Measurements from ENCODE around the gene TBC1D10B.
"Not testable (repeated sequence)": the region's sequence is repeated elsewhere in the genome, so short reads cannot be mapped to it uniquely, and the experiment has no call there.

Gene TBC1D10B

DNA sequence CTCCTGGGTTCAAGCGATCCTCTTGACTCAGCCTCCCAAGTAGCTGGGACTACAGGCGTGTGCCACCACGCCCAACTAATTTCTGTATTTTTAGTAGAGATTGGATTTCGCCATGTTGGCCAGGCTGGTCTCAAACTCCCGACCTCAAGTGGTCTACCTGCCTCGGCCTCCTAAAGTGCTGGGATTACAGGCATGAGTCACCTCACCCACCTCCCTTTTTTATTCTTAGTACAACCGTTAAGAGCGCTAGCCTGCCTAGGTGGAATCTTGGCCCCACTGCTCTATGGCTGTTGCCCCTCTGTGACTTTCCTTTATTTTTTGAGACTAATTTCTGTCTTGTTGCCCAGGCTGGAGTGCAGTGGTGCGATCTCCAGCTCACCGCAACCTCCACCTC is 32.3 kb downstream of the TBC1D10B start:
- not testable (repeated sequence) for DNase-seq

DNA sequence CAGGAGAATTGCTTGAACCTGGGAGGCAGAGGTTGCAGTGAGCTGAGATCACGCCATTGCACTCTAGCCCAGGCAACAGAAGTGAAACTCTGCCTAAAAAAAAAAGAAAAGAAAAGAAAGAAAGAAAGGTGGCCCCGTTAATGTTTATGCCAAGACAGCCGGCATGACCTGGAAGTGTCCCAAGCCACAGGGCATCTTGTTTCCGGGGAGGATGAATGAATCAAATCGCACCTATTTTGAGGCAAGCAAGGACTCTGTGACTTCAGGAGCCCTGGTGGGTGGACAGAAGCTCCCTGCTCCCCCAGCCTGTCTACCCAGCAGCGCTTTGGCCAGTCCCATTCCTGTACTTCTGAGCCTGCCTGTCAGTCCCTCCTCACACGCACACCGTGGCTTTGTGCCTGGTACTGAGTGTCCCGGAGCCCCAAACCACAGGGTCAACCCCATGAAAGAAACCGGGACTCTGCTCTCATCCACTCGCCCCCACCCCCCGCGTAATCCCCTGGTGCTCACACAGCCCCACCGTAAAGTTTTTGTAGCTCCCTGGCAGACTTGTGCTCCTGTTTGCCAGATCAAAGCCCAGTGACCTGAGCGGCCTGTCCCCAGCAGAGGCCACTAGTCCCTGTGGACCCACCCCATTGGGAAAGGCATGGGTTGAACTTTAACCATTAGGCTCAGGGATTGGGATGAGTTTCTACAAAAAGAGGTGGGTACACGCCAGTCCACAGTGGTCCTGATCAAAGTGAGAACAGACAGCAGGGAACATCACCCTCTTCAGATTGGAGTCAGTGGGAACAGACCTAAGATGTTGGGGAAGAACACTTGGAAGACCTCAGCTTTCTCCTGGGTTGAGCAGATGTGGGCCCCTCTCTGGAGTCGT is 34.5 kb downstream of the TBC1D10B start:
- peak in 4 of 56 donors; percentile 19 to 46 (median 33) for DNase-seq

DNA sequence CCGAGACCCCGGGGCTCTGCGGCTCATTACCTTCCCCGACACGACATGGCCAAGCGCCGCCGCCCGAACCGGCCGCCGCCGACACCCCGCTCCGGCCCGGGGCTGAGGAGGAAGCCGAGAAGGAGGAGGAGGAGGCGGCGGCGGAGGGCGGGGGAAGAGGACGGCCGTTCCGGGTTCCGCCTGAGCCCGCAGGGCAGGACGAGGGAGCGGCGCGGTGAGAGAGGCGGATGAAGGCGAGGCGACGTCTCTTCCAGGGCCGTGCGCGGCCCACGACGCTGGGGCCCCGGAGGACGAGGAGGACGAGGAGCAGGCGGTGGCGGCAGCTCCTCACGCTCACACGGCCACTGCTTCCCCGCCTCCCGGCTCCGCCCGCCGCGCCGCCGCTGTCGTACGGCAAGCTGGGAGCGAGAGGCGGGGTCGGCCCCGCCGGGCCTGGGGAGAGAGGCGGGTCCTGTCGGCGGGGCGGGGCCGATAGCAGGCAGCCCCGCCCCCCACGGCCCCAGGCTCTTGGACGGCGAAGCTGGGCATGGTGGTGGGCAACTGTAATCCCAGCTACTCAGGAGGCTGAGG is 35.2 kb downstream of the TBC1D10B start:
- peak in 49 of 56 donors; percentile 24 to 90 (median 67) for DNase-seq

DNA sequence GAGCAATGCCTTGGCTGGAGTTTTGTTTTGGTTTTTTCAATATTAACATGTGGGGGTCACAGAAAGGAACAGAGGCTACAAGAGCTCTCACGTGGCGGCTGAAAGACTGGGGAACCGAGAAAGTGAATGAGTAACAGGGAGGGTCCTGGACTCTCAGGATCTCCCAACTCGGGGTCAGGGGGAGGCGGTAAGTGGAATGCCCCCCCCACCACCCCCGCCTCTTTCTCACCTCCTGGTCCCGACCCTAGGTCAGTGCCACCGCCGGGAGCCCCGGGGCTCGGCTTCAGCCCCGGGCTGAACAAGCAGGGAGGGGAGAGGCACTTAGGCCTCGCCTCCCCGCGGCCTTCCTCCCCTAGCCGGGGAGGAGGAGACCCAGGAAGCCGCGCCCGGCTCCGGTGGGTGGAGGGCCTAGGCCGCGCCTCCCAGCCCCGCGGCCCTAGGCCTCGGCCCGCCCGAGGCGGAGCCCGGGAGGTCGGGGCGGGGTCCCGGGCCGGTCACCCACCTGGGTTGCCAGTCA is 35.8 kb downstream of the TBC1D10B start:
- peak in 16 of 56 donors; percentile 6 to 65 (median 34) for DNase-seq

DNA sequence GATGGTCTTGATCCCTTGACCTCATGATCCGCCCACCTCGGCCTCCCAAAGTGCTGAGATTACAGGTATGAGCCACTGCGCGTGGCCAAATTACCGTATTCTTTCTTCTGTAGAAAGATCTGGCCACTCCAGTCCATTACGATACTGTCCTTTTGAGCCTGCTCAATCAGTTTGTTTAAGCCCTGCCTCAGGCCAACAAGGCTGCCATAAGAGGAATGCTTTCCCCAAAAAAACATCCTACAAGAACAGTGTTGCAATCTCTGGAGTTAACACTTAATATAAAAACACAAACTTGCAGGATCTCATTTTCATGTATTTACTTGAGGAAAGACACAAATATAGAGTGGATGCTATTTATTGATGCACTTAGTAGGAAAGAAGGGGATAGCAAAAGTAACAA is 46.1 kb downstream of the TBC1D10B start:
- not testable (repeated sequence) for DNase-seq

DNA sequence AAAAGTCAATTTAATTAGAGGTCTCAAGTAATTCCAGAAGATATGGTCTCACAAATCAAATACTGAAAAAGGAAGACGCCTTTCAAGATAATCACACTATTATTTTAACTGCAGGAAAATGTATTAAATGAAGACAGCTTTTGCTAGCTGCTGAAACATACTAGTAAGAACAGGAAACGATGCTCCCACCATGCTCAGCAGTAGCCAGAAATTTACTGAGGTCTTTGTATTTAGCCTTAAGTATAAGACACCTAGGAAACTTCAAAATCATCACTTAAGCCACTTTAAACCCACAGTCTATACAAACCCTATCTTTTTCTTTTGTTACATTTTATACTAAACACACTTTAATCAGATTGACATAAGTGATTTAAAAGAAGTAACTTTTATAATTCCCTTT is 51.6 kb downstream of the TBC1D10B start:
- not testable (repeated sequence) for DNase-seq

DNA sequence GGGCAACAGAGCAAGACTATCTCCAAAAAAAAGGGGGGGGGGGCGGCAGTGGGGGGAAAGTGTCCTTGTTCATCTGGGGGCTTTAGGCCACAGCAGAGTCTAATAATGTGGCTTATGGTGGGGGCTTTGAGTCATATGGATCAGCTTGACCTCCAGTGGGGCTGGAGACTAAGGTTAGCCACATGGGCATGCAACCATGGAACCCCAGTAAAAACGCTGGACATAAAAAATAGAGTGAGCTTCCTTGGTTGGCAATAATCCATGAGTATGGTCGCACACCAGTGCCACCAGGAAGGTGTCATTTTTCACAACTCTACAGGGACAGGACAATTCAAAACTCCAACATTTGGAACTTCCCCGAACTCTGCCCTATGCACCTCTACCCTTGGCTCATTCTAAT is 59.4 kb downstream of the TBC1D10B start:
- DNase-seq: not testable (repeated sequence)

DNA sequence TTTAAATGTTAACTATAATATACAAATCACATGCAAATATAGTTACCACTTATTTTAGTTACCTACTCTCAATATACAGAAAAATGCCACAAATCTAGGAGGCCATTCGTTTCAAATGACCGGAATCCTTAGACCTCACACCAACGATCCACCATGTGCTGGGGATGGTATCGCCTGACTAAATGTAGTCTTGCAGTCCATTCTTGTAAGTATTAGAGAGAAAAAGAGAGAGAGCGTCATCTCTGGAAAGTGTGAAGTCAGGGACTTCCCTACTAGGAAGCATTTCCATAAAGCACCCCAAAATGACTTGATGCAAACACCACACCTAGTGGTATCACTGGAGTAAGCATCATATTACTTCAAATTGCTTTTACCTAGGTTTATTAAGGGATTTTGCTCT is 61.0 kb downstream of the TBC1D10B start:
- DNase-seq: not testable (repeated sequence)

All from nucleus accumbens (tissue), 56 donors.